Measurements from ENCODE around the gene AKR1D1.

GRCh38 chr7:138086563-138087270, 10.5 kb downstream of the AKR1D1 start:
- TF ChIP-seq CTCF (conservative IDR thresholded peaks at IDR 0.05 in 1 of 2, IDR thresholded peaks at IDR 0.05 in 1 of 2; ENCODE audit: extremely low read depth in 1 of 2, insufficient read depth in 1 of 2, low read depth in 1 of 2, low read length in 2 of 2) (no peak), EZH2 (IDR thresholded peaks at IDR 0.05; ENCODE audit: borderline replicate concordance, low read length) (no peak)

Measured in mammary epithelial cell (primary cell).